ENCODE data around the gene MSL1. TPM values are rescaled to one million over a fixed set of nuclear protein-coding genes. Genes with fewer than 3 reads are reported as not detected.
A peak's percentile ranks its signal among the peaks of the same experiment; 100 is the strongest.

Gene MSL1
- total and polyA plus RNA-seq, 7 experiments from 2014 or later, result 8.0 to 145 (median 108) TPM

DNA sequence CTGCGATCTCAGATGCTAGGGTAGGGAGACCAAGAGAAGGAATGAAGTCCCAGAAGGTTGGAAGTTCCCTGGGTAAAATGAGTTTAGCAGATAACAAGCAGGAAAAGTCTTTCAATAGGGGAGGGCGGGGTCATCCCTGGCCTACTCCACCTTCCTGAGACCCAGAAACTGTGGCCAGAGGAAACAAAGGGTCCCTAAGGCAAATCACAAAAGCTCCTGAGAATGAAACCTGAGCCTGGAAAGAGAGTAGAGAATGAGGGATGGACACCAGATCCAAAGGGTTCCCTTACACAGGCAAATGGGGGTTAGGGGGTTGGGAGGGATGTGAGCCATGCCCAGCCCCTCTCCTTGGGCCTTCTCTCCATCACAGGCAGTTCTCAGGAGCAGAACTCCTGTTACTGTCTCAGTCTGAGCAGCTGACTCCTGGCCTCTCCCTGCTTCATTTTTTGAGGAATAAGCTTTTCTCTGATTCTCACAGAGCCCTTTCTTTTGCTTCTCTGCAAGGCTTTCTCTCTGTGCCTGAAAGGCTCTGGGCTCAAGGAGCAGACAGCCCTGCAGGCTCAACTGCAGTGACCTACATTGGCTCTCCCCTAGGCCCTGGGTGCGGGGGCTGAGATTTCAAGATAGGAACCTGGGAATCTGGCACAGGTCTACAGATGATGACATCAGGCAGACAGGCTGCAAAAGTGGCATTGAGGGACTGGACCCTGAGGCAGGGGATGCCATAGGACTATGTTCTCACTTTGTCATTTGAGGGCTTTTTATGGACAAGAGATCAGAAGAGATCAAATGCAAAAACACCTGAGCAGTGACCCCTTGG is 11.5 kb upstream of the MSL1 start:
- ChIA-PET CTCF (interaction anchor here (0.6 to 7.3 kb wide), 11 partner anchors 12 to 234 kb away, joined by 3 to 134 read pairs (median 52); partner anchors contain the start of genes MSL1, NR1D1 and THRA), POLR2A (interaction anchor here (1.2 to 9.0 kb wide), 10 partner anchors 12 to 56 kb away, joined by 3 to 291 read pairs (median 10); partner anchors contain the start of genes MED24, MSL1, NR1D1 and THRA)
- intact Hi-C loops (cut with micrococcal nuclease), result loop anchor here in 1 of 2 donors (2.0 to 5.0 kb wide), 2 partner anchors 47 to 177 kb away; partner anchors contain the start of genes CDC6 and THRA
- Histone ChIP-seq H3K4me1 (ENCODE audit: control insufficient read depth in 2 of 2, insufficient read depth in 2 of 2, low read length in 2 of 2) (peaks cover 80 to 84% of the 10 kb centered on the region in 2 donors), H3K27me3 (ENCODE audit: control insufficient read depth in 2 of 2, insufficient read depth in 2 of 2, low read length in 2 of 2) (no peaks in the 10 kb centered on the region), H3K9me3 (ENCODE audit: control insufficient read depth in 2 of 3, low read length in 3 of 3) (no peaks in the 10 kb centered on the region), H3K4me3 (ENCODE audit: low read length) (no peak overlapping the region), H3K27ac (ENCODE audit: low read depth, low read length) (peak overlapping the region; percentile 66), H3K36me3 (ENCODE audit: control insufficient read depth in 2 of 3, insufficient read depth in 3 of 3, low read length in 3 of 3) (no peaks in the 10 kb centered on the region)
- ATAC-seq, result no peak
- Mint-ChIP-seq H3K27me3 (peaks cover 0 to 21% (median 0%) of the 10 kb centered on the region in 5 donors), H3K4me1 (peaks cover 70 to 86% (median 79%) of the 10 kb centered on the region in 7 donors), H3K27ac (peak overlapping the region; percentile 75 to 100 (median 99)), H3K36me3 (no peaks in the 10 kb centered on the region), H3K4me3 (peak overlapping the region; percentile 24 to 88 (median 76)), H3K9me3 (no peaks in the 10 kb centered on the region)
- DNase-seq, result no peak

DNA sequence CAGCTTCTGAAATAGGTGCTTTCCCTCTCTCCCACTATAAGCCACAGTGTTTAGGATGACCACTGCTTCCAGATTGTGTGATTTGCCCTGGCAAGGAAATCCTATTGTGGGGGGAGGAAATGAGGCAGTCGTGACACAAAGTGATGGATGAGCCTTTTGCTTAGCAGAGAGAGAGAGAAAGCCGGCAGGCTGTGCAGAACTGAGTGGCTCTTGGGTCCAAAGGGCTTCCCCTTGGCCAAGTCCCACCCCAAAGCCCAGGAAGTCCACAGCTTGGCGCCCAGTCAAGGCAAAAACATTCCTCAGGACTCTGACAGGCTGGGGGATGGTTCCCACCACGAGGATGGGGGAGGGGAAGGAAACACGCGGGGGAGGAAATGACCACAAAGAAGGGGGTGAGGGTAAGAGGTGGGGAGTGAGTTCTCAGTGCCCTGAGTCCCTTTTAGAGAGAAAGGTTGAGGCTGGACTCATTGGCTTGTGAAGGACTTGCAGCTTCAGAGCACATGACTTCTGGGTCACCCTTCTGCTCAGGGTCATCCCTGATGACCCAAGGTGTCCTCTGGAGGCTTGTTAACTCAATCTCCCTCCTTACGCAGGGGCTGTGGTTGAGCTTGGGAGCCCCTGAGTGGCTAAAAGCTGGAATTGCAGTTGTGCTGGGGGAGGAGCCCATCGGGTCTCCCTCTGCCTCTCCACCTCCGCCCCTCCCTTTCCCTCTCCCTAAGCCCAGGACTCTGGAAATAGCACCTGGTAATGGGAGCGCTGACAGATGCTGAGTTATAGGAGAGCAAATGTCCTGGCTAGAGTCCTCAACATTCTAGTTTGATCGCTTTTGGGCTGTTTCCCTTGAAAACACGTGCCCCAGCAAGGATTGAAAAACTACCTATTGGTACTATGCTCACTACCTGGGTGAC is 10.3 kb upstream of the MSL1 start:
- H3K27ac ChIP-seq (ENCODE audit: low read depth, low read length), result peak overlapping the region; percentile 66
- H3K4me1 ChIP-seq (ENCODE audit: control insufficient read depth in 2 of 2, insufficient read depth in 2 of 2, low read length in 2 of 2), result peaks cover 68 to 71% of the 10 kb centered on the region in 2 donors
- DNase-seq (peak; percentile 47 to 73 (median 68)), ATAC-seq (peak; percentile 49)
- H3K36me3 ChIP-seq (ENCODE audit: control insufficient read depth in 2 of 3, insufficient read depth in 3 of 3, low read length in 3 of 3), result no peaks in the 10 kb centered on the region
- no peaks in the 10 kb centered on the region for H3K27me3 ChIP-seq (ENCODE audit: control insufficient read depth in 2 of 2, insufficient read depth in 2 of 2, low read length in 2 of 2)
- POLR2A ChIA-PET, result interaction anchor here (0.6 to 9.0 kb wide), 18 partner anchors 9 to 107 kb away, joined by 3 to 291 read pairs (median 8); partner anchors contain the start of genes CASC3, MED24, MSL1 and NR1D1
- Mint-ChIP-seq H3K9me3 (no peaks in the 10 kb centered on the region), H3K4me1 (peaks cover 57 to 81% (median 69%) of the 10 kb centered on the region in 7 donors), H3K36me3 (no peaks in the 10 kb centered on the region), H3K27me3 (peaks cover 0 to 13% (median 0%) of the 10 kb centered on the region in 5 donors), H3K4me3 (peak overlapping the region; percentile 58 to 88 (median 76)), H3K27ac (peak overlapping the region; percentile 57 to 100 (median 99))
- H3K9me3 ChIP-seq (ENCODE audit: control insufficient read depth in 2 of 3, low read length in 3 of 3), result no peaks in the 10 kb centered on the region
- H3K4me3 ChIP-seq (ENCODE audit: low read length), result peak overlapping the region; percentile 14
- intact Hi-C loops (cut with micrococcal nuclease), result loop anchor here (1.0 to 5.0 kb wide), 11 partner anchors 25 to 176 kb away; partner anchors contain the start of genes RAPGEFL1 (in 2 of the 2), THRA (in 2 of the 2) and CDC6 (in 1 of the 2)
- CTCF ChIA-PET, result interaction anchor here (0.6 to 7.3 kb wide), 22 partner anchors 8 to 313 kb away, joined by 3 to 134 read pairs (median 10); partner anchors contain the start of genes CSF3, MSL1, NR1D1 and THRA

DNA sequence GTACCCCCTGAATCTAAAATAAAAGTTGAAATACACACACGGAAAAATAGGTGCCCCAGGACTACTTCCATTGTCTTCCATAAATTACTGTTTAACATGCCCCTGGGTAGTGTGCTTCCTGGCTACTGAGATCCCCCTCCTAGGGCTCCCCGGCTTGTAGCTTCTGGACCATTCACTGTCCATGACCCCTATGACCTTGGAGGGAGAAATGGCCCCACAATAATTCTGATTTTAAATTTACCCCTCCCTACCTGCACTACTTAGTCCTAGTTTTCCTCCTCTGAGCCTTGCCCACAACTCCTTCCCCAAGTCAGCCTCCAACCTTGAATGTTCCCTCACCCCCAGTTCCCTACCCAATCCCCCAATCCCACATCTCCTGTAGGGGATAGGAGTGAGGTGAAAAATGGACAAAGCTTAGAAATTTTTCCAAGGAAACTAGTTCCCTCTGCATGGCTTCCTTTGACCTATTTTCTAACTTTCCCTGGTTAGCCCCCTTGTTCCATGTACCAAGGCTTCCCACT is 9.5 kb upstream of the MSL1 start:
- no peak overlapping the region for H3K4me3 ChIP-seq (ENCODE audit: low read length)
- no peaks in the 10 kb centered on the region for H3K27me3 ChIP-seq (ENCODE audit: control insufficient read depth in 2 of 2, insufficient read depth in 2 of 2, low read length in 2 of 2)
- H3K36me3 ChIP-seq (ENCODE audit: control insufficient read depth in 2 of 3, insufficient read depth in 3 of 3, low read length in 3 of 3), result no peaks in the 10 kb centered on the region
- ChIA-PET CTCF (interaction anchor here (0.6 to 7.3 kb wide), 36 partner anchors 9 to 312 kb away, joined by 3 to 134 read pairs (median 8); partner anchors contain the start of genes CASC3, CSF3, MED24 and MSL1), POLR2A (interaction anchor here (0.6 to 9.0 kb wide), 21 partner anchors 9 to 190 kb away, joined by 3 to 291 read pairs (median 8); partner anchors contain the start of genes CASC3, MED24, MSL1 and NR1D1)
- peaks cover 50 to 73% (median 62%) of the 10 kb centered on the region in 7 donors for H3K4me1 Mint-ChIP-seq
- H3K27ac ChIP-seq (ENCODE audit: low read depth, low read length), result peak overlapping the region; percentile 66
- no peaks in the 10 kb centered on the region for H3K9me3 Mint-ChIP-seq
- ATAC-seq (no peak), DNase-seq (no peak)
- peaks cover 62 to 64% of the 10 kb centered on the region in 2 donors for H3K4me1 ChIP-seq (ENCODE audit: control insufficient read depth in 2 of 2, insufficient read depth in 2 of 2, low read length in 2 of 2)
- peak overlapping the region; percentile 57 to 100 (median 99) for H3K27ac Mint-ChIP-seq
- H3K36me3 Mint-ChIP-seq, result no peaks in the 10 kb centered on the region
- intact Hi-C loops (cut with micrococcal nuclease), result loop anchor here (2.0 to 5.0 kb wide), 3 partner anchors 65 to 175 kb away; partner anchors contain the start of genes RAPGEFL1 (in 2 of the 2) and CDC6 (in 1 of the 2)
- H3K9me3 ChIP-seq (ENCODE audit: control insufficient read depth in 2 of 3, low read length in 3 of 3), result no peaks in the 10 kb centered on the region
- H3K27me3 Mint-ChIP-seq, result peaks cover 0 to 5% (median 0%) of the 10 kb centered on the region in 5 donors
- H3K4me3 Mint-ChIP-seq, result peak overlapping the region in 9 of 10 donors; percentile 11 to 88 (median 75)

GRCh38 chr17:40112718-40113109 is 9.1 kb upstream of the MSL1 start:
- H3K36me3 Mint-ChIP-seq, result no peaks in the 10 kb centered on the region
- Histone ChIP-seq H3K4me3 (ENCODE audit: low read length) (no peak overlapping the region), H3K36me3 (ENCODE audit: control insufficient read depth in 2 of 3, insufficient read depth in 3 of 3, low read length in 3 of 3) (no peaks in the 10 kb centered on the region), H3K9me3 (ENCODE audit: control insufficient read depth in 2 of 3, low read length in 3 of 3) (no peaks in the 10 kb centered on the region), H3K27me3 (ENCODE audit: control insufficient read depth in 2 of 2, insufficient read depth in 2 of 2, low read length in 2 of 2) (no peaks in the 10 kb centered on the region), H3K27ac (ENCODE audit: low read depth, low read length) (peak overlapping the region; percentile 66), H3K4me1 (ENCODE audit: control insufficient read depth in 2 of 2, insufficient read depth in 2 of 2, low read length in 2 of 2) (peaks cover 57 to 59% of the 10 kb centered on the region in 2 donors)
- H3K9me3 Mint-ChIP-seq, result no peaks in the 10 kb centered on the region
- intact Hi-C loops (cut with micrococcal nuclease), result loop anchor here (1.0 to 5.0 kb wide), 11 partner anchors 9 to 175 kb away; partner anchors contain the start of genes CASC3 (in 2 of the 2), CDC6 (in 2 of the 2), RAPGEFL1 (in 2 of the 2) and MED24 (in 1 of the 2)
- H3K4me1 Mint-ChIP-seq, result peaks cover 45 to 68% (median 57%) of the 10 kb centered on the region in 7 donors
- peaks cover 0 to 4% (median 0%) of the 10 kb centered on the region in 5 donors for H3K27me3 Mint-ChIP-seq
- DNase-seq (no peak), ATAC-seq (no peak)
- CTCF ChIA-PET, result interaction anchor here (0.6 to 7.3 kb wide), 40 partner anchors 8 to 491 kb away, joined by 3 to 134 read pairs (median 6); partner anchors contain the start of genes CASC3, CSF3, MED24 and MSL1
- peak overlapping the region; percentile 57 to 100 (median 91) for H3K27ac Mint-ChIP-seq
- peak overlapping the region in 8 of 10 donors; percentile 75 to 98 (median 85) for H3K4me3 Mint-ChIP-seq
- POLR2A ChIA-PET, result interaction anchor here (0.6 to 9.0 kb wide), 26 partner anchors 8 to 1854 kb away, joined by 3 to 291 read pairs (median 6); partner anchors contain the start of genes CASC3, CNP, MED24 and MSL1

GRCh38 chr17:40113110-40113906 is 8.5 kb upstream of the MSL1 start:
- ATAC-seq, result peak; percentile 89
- peak overlapping the region; percentile 57 to 100 (median 91) for H3K27ac Mint-ChIP-seq
- peak overlapping the region; percentile 75 to 98 (median 85) for H3K4me3 Mint-ChIP-seq
- H3K27me3 ChIP-seq (ENCODE audit: control insufficient read depth in 2 of 2, insufficient read depth in 2 of 2, low read length in 2 of 2), result no peaks in the 10 kb centered on the region
- H3K4me1 Mint-ChIP-seq, result peaks cover 41 to 67% (median 56%) of the 10 kb centered on the region in 7 donors
- DNase-seq, result peak; percentile 69 to 95 (median 93)
- intact Hi-C loops (cut with micrococcal nuclease), result loop anchor here (1.0 to 5.0 kb wide), 11 partner anchors 8 to 174 kb away; partner anchors contain the start of genes CASC3 (in 2 of the 2), CDC6 (in 2 of the 2), RAPGEFL1 (in 2 of the 2) and MED24 (in 1 of the 2)
- no peaks in the 10 kb centered on the region for H3K36me3 Mint-ChIP-seq
- ChIA-PET CTCF (interaction anchor here (0.6 to 7.3 kb wide), 41 partner anchors 8 to 492 kb away, joined by 3 to 134 read pairs (median 6); partner anchors contain the start of genes CASC3, MED24, MSL1 and NR1D1), POLR2A (interaction anchor here (0.6 to 9.0 kb wide), 30 partner anchors 8 to 1853 kb away, joined by 3 to 291 read pairs (median 6); partner anchors contain the start of genes CASC3, CNP, MED24 and MSL1)
- peak overlapping the region; percentile 69 for H3K27ac ChIP-seq (ENCODE audit: low read depth, low read length)
- H3K9me3 Mint-ChIP-seq, result no peaks in the 10 kb centered on the region
- H3K36me3 ChIP-seq (ENCODE audit: control insufficient read depth in 2 of 3, insufficient read depth in 3 of 3, low read length in 3 of 3), result no peaks in the 10 kb centered on the region
- peaks cover 52 to 55% of the 10 kb centered on the region in 2 donors for H3K4me1 ChIP-seq (ENCODE audit: control insufficient read depth in 2 of 2, insufficient read depth in 2 of 2, low read length in 2 of 2)
- H3K27me3 Mint-ChIP-seq, result no peaks in the 10 kb centered on the region
- H3K9me3 ChIP-seq (ENCODE audit: control insufficient read depth in 2 of 3, low read length in 3 of 3), result no peaks in the 10 kb centered on the region
- H3K4me3 ChIP-seq (ENCODE audit: low read length), result peak overlapping the region; percentile 58

Data from naive thymus-derived CD4-positive, alpha-beta T cell (primary cell).